ENCODE data around the gene CCSAP.

Gene CCSAP

DNA sequence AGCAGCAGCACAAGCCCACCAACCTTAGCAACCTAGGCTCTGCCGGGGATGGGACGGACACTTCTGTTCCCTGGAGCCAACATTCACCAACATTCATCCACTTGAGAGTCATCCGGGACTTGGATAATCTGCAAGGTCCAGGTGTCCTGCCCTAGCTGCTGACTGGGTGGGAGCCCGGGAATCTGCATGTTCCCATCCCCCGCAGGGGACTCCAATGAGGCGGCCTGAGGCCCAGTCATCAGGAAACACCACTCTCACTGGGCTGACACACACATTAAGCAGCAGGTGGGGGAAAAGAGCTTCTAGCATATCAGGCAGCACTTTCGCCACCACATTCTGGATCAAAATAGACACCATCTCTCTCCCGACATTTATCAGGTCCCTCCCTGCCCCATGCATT lies 38.4 kb upstream of the CCSAP start:
- Histone ChIP-seq H3K79me1 (replicated peaks; ENCODE audit: low read length, poor library complexity, severe bottlenecking) (no peaks in the 10 kb centered on the region), H4K91ac (ENCODE audit: low read length) (no peak overlapping the region), H2BK5ac (ENCODE audit: low read depth, low read length, poor library complexity, severe bottlenecking) (no peak overlapping the region), H3K4me3 (ENCODE audit: insufficient read depth in 1 of 2, low read depth in 1 of 2, low read length in 2 of 2) (no peak overlapping the region), H3K9ac (ENCODE audit: low read length) (no peak overlapping the region), H3K4ac (ENCODE audit: low read depth in 1 of 2, low read length in 2 of 2) (no peak overlapping the region), H3K9me3 (ENCODE audit: control insufficient read depth, low read length) (no peaks in the 10 kb centered on the region), H3K4me2 (ENCODE audit: low read length, poor library complexity, severe bottlenecking) (no peak overlapping the region), H3K18ac (ENCODE audit: low read depth in 1 of 2, low read length in 2 of 2) (no peak overlapping the region), H3K23ac (ENCODE audit: low read length in 2 of 2) (no peak overlapping the region), H2AK5ac (ENCODE audit: low read length, severe bottlenecking) (no peak overlapping the region), H4K8ac (ENCODE audit: low read length) (no peak overlapping the region), H3K4me1 (ENCODE audit: control insufficient read depth, insufficient read depth, low read depth, low read length) (peaks cover 15% of the 10 kb centered on the region), H2BK15ac (ENCODE audit: low read depth, poor library complexity, severe bottlenecking) (no peak overlapping the region), H2AFZ (ENCODE audit: low read depth, low read length) (no peak overlapping the region), H3K27ac (ENCODE audit: low read length, poor library complexity, severe bottlenecking) (no peak overlapping the region), H2BK12ac (ENCODE audit: low read length in 2 of 2) (no peak overlapping the region), H3K27me3 (ENCODE audit: control insufficient read depth in 1 of 2, insufficient read depth in 1 of 2, low read length in 2 of 2) (peaks cover 0 to 12% of the 10 kb centered on the region in 2 experiments), H3K14ac (ENCODE audit: low read length in 2 of 2) (no peak overlapping the region), H3K36me3 (ENCODE audit: control insufficient read depth in 1 of 2, insufficient read depth in 2 of 2, low read depth in 1 of 2, low read length in 2 of 2) (no peaks in the 10 kb centered on the region), H2BK120ac (ENCODE audit: low read depth, low read length) (no peak overlapping the region)
- 59% methylated on average over 6 of the region's 8 CpGs for WGBS
- no peak for DNase-seq

DNA sequence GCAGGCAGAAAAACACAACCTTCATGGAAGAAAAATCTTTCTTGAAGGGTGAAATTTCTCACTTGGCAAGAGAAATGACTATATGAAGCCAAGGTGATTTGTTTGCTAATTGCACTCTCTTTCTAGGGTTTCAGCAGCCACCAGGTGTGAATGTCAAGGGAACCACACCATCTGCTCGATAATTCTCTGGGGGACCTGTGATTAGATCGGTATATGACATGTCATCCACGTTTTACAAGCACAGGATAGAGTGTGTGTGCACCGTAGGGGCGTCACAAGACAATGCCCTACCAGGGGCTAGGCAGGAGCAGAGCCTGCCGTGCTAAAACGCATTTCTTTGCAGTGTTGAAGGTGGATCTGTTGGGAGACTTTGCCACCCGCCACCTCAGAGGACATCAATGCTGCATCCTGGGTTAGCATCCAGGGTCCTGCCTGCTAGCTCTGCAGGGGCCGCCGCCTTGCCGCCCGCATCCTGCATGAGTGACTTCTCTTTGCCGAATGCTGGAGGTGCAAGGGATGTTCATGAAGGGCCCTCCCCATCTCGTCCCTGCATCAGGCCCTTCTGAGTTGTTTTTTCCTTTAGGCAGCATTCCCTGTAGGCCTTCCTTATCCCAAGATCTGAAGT lies 37.8 kb upstream of the CCSAP start:
- no peak overlapping the region for H3K4me2 ChIP-seq (ENCODE audit: low read length, poor library complexity, severe bottlenecking)
- no peaks in the 10 kb centered on the region for H3K79me1 ChIP-seq (replicated peaks; ENCODE audit: low read length, poor library complexity, severe bottlenecking)
- H2AFZ ChIP-seq (ENCODE audit: low read depth, low read length), result no peak overlapping the region
- H3K23ac ChIP-seq (ENCODE audit: low read length in 2 of 2), result no peak overlapping the region
- H2BK120ac ChIP-seq (ENCODE audit: low read depth, low read length), result no peak overlapping the region
- H3K9ac ChIP-seq (ENCODE audit: low read length), result no peak overlapping the region
- H3K4me3 ChIP-seq (ENCODE audit: insufficient read depth in 1 of 2, low read depth in 1 of 2, low read length in 2 of 2), result no peak overlapping the region
- no peak overlapping the region for H3K27ac ChIP-seq (ENCODE audit: low read length, poor library complexity, severe bottlenecking)
- H2BK5ac ChIP-seq (ENCODE audit: low read depth, low read length, poor library complexity, severe bottlenecking), result no peak overlapping the region
- no peaks in the 10 kb centered on the region for H3K9me3 ChIP-seq (ENCODE audit: control insufficient read depth, low read length)
- 75% methylated on average over 14 of the region's 14 CpGs for WGBS
- H3K4me1 ChIP-seq (ENCODE audit: control insufficient read depth, insufficient read depth, low read depth, low read length), result peaks cover 13% of the 10 kb centered on the region
- no peak overlapping the region for H2BK15ac ChIP-seq (ENCODE audit: low read depth, poor library complexity, severe bottlenecking)
- no peak overlapping the region for H3K18ac ChIP-seq (ENCODE audit: low read depth in 1 of 2, low read length in 2 of 2)
- no peak overlapping the region for H2AK5ac ChIP-seq (ENCODE audit: low read length, severe bottlenecking)
- no peak overlapping the region for H2BK12ac ChIP-seq (ENCODE audit: low read length in 2 of 2)
- H3K27me3 ChIP-seq (ENCODE audit: control insufficient read depth in 1 of 2, insufficient read depth in 1 of 2, low read length in 2 of 2), result peaks cover 0 to 12% of the 10 kb centered on the region in 2 experiments
- no peaks in the 10 kb centered on the region for H3K36me3 ChIP-seq (ENCODE audit: control insufficient read depth in 1 of 2, insufficient read depth in 2 of 2, low read depth in 1 of 2, low read length in 2 of 2)
- H4K91ac ChIP-seq (ENCODE audit: low read length), result no peak overlapping the region
- H3K4ac ChIP-seq (ENCODE audit: low read depth in 1 of 2, low read length in 2 of 2), result no peak overlapping the region
- H3K14ac ChIP-seq (ENCODE audit: low read length in 2 of 2), result no peak overlapping the region
- H4K8ac ChIP-seq (ENCODE audit: low read length), result no peak overlapping the region
- DNase-seq, result no peak

DNA sequence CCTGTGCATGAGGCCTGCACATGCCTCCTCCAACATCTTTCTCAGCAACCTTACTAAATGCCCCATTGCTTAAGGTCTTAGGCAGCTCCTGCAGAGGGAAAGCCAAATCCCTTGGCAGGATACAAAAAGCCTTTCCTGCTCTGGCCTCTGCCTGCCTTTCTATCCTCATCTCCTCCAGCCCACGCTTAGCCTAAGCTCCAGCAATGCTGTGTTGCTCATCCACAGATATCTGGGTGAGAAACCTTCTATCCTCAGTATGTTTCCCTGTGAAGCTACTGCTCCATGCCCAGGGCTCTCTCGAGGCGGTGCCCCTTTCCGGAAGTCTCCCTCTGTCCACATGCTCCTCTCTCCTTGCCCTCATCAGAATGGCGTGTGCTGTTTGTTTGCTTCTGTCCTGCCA lies 37.0 kb upstream of the CCSAP start:
- no peak overlapping the region for H3K14ac ChIP-seq (ENCODE audit: low read length in 2 of 2)
- DNase-seq, result no peak
- H3K4ac ChIP-seq (ENCODE audit: low read depth in 1 of 2, low read length in 2 of 2), result no peak overlapping the region
- H3K9ac ChIP-seq (ENCODE audit: low read length), result no peak overlapping the region
- no peaks in the 10 kb centered on the region for H3K9me3 ChIP-seq (ENCODE audit: control insufficient read depth, low read length)
- no peak overlapping the region for H4K91ac ChIP-seq (ENCODE audit: low read length)
- no peak overlapping the region for H3K4me2 ChIP-seq (ENCODE audit: low read length, poor library complexity, severe bottlenecking)
- no peak overlapping the region for H2AK5ac ChIP-seq (ENCODE audit: low read length, severe bottlenecking)
- H4K8ac ChIP-seq (ENCODE audit: low read length), result no peak overlapping the region
- no peaks in the 10 kb centered on the region for H3K79me1 ChIP-seq (replicated peaks; ENCODE audit: low read length, poor library complexity, severe bottlenecking)
- H2AFZ ChIP-seq (ENCODE audit: low read depth, low read length), result no peak overlapping the region
- no peak overlapping the region for H3K23ac ChIP-seq (ENCODE audit: low read length in 2 of 2)
- no peak overlapping the region for H2BK15ac ChIP-seq (ENCODE audit: low read depth, poor library complexity, severe bottlenecking)
- H3K27me3 ChIP-seq (ENCODE audit: control insufficient read depth in 1 of 2, insufficient read depth in 1 of 2, low read length in 2 of 2), result peaks cover 0 to 12% of the 10 kb centered on the region in 2 experiments
- no peak overlapping the region for H3K18ac ChIP-seq (ENCODE audit: low read depth in 1 of 2, low read length in 2 of 2)
- H3K36me3 ChIP-seq (ENCODE audit: control insufficient read depth in 1 of 2, insufficient read depth in 2 of 2, low read depth in 1 of 2, low read length in 2 of 2), result no peaks in the 10 kb centered on the region
- 71% methylated on average over 5 of the region's 5 CpGs for WGBS
- H3K4me1 ChIP-seq (ENCODE audit: control insufficient read depth, insufficient read depth, low read depth, low read length), result peaks cover 13% of the 10 kb centered on the region
- H3K4me3 ChIP-seq (ENCODE audit: insufficient read depth in 1 of 2, low read depth in 1 of 2, low read length in 2 of 2), result no peak overlapping the region
- no peak overlapping the region for H2BK12ac ChIP-seq (ENCODE audit: low read length in 2 of 2)
- H2BK120ac ChIP-seq (ENCODE audit: low read depth, low read length), result no peak overlapping the region
- H3K27ac ChIP-seq (ENCODE audit: low read length, poor library complexity, severe bottlenecking), result no peak overlapping the region
- H2BK5ac ChIP-seq (ENCODE audit: low read depth, low read length, poor library complexity, severe bottlenecking), result no peak overlapping the region

DNA sequence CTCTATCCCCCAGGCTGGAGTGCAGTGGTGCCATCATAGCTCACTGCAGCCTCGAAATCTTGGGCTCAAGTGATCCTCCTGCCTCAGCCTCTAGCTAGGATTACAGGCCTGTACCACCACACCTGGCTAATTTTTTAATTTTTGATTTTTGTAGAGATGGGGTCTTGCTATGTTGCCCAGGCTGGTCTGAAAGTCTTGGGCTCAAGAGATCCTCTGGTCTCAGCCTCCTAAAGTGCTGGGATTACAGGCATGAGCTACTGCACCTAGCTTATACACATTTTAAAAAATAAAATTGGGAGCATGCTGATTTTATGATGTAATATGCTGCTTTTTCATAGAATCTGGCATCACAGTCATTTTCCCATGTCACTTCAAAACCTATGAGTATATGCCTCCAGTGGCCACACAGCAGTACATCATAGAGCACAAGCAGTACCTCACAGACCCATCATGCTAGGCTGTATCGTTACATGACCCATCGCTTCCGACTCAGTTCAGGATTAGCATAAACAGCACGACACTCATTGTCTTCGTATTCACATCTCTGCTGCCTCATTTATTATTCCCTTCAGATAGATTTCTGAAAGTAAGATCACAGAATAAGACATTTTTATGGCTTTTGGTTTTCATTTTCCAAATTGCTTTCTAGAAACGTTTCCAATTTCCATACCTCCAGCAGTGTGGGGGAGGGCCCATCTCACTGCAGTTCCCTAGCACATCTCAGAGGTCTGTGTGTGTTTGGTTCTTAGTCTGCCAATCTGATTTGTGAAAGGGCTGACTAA lies 35.9 kb upstream of the CCSAP start:
- H3K79me1 ChIP-seq (replicated peaks; ENCODE audit: low read length, poor library complexity, severe bottlenecking), result no peaks in the 10 kb centered on the region
- H2AFZ ChIP-seq (ENCODE audit: low read depth, low read length), result no peak overlapping the region
- H3K18ac ChIP-seq (ENCODE audit: low read depth in 1 of 2, low read length in 2 of 2), result no peak overlapping the region
- DNase-seq, result no peak
- no peak overlapping the region for H3K4me3 ChIP-seq (ENCODE audit: insufficient read depth in 1 of 2, low read depth in 1 of 2, low read length in 2 of 2)
- H2BK120ac ChIP-seq (ENCODE audit: low read depth, low read length), result no peak overlapping the region
- no peak overlapping the region for H3K4me2 ChIP-seq (ENCODE audit: low read length, poor library complexity, severe bottlenecking)
- no peak overlapping the region for H3K4ac ChIP-seq (ENCODE audit: low read depth in 1 of 2, low read length in 2 of 2)
- H2AK5ac ChIP-seq (ENCODE audit: low read length, severe bottlenecking), result no peak overlapping the region
- H2BK5ac ChIP-seq (ENCODE audit: low read depth, low read length, poor library complexity, severe bottlenecking), result no peak overlapping the region
- no peak overlapping the region for H3K23ac ChIP-seq (ENCODE audit: low read length in 2 of 2)
- no peak overlapping the region for H4K91ac ChIP-seq (ENCODE audit: low read length)
- no peak overlapping the region for H3K27ac ChIP-seq (ENCODE audit: low read length, poor library complexity, severe bottlenecking)
- H4K8ac ChIP-seq (ENCODE audit: low read length), result no peak overlapping the region
- H3K27me3 ChIP-seq (ENCODE audit: control insufficient read depth in 1 of 2, insufficient read depth in 1 of 2, low read length in 2 of 2), result peaks cover 0 to 12% of the 10 kb centered on the region in 2 experiments
- H2BK12ac ChIP-seq (ENCODE audit: low read length in 2 of 2), result no peak overlapping the region
- H3K36me3 ChIP-seq (ENCODE audit: control insufficient read depth in 1 of 2, insufficient read depth in 2 of 2, low read depth in 1 of 2, low read length in 2 of 2), result no peaks in the 10 kb centered on the region
- H3K4me1 ChIP-seq (ENCODE audit: control insufficient read depth, insufficient read depth, low read depth, low read length), result peaks cover 13% of the 10 kb centered on the region
- 70% methylated on average over 6 of the region's 7 CpGs for WGBS
- no peak overlapping the region for H3K9ac ChIP-seq (ENCODE audit: low read length)
- H3K14ac ChIP-seq (ENCODE audit: low read length in 2 of 2), result no peak overlapping the region
- H3K9me3 ChIP-seq (ENCODE audit: control insufficient read depth, low read length), result no peaks in the 10 kb centered on the region
- no peak overlapping the region for H2BK15ac ChIP-seq (ENCODE audit: low read depth, poor library complexity, severe bottlenecking)
